ENCODE data around the gene SEPTIN5.
"Not testable (repeated sequence)": the region's sequence is repeated elsewhere in the genome, so short reads cannot be mapped to it uniquely, and the experiment has no call there.

Gene SEPTIN5

GRCh38 chr22:19691721-19692341, 22.5 kb upstream of the SEPTIN5 start:
- TF ChIP-seq, protein P1, sequence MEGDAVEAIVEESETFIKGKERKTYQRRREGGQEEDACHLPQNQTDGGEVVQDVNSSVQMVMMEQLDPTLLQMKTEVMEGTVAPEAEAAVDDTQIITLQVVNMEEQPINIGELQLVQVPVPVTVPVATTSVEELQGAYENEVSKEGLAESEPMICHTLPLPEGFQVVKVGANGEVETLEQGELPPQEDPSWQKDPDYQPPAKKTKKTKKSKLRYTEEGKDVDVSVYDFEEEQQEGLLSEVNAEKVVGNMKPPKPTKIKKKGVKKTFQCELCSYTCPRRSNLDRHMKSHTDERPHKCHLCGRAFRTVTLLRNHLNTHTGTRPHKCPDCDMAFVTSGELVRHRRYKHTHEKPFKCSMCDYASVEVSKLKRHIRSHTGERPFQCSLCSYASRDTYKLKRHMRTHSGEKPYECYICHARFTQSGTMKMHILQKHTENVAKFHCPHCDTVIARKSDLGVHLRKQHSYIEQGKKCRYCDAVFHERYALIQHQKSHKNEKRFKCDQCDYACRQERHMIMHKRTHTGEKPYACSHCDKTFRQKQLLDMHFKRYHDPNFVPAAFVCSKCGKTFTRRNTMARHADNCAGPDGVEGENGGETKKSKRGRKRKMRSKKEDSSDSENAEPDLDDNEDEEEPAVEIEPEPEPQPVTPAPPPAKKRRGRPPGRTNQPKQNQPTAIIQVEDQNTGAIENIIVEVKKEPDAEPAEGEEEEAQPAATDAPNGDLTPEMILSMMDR (conservative IDR thresholded peaks at IDR 0.05; ENCODE audit: control insufficient read depth, insufficient read depth, low read depth, low read length): no peak
- DNase-seq (ENCODE audit: low read depth): peak; percentile 79
- peak overlapping the region; percentile 34 for H3K4me3 ChIP-seq (ENCODE audit: control insufficient read depth, low read depth, low read length)

DNA sequence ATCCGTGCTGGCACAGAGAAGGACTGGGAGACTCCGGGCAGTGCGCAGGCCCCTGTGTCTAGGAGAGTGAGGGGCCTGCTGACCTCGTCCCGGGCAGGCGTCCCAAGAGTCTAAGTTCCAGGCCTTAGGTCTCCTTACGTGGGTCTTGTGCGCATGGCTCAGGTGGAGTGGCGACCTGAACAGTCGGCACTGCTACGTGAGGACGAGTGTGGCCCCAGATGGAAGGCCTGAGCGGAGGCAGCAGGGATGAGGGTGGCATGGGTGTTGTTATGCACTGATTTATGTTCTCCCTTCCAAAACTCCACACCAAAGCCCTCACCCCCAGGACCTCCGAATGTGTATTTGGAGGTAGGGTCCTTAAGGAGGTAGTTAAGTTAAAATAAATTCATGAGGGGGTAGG, 20.7 kb upstream of the SEPTIN5 start:
- TF ChIP-seq, protein P1 (conservative IDR thresholded peaks at IDR 0.05; ENCODE audit: control insufficient read depth, insufficient read depth, low read depth, low read length): no peak
- no peak for DNase-seq (ENCODE audit: low read depth)
- no peak overlapping the region for H3K4me3 ChIP-seq (ENCODE audit: control insufficient read depth, low read depth, low read length)

DNA sequence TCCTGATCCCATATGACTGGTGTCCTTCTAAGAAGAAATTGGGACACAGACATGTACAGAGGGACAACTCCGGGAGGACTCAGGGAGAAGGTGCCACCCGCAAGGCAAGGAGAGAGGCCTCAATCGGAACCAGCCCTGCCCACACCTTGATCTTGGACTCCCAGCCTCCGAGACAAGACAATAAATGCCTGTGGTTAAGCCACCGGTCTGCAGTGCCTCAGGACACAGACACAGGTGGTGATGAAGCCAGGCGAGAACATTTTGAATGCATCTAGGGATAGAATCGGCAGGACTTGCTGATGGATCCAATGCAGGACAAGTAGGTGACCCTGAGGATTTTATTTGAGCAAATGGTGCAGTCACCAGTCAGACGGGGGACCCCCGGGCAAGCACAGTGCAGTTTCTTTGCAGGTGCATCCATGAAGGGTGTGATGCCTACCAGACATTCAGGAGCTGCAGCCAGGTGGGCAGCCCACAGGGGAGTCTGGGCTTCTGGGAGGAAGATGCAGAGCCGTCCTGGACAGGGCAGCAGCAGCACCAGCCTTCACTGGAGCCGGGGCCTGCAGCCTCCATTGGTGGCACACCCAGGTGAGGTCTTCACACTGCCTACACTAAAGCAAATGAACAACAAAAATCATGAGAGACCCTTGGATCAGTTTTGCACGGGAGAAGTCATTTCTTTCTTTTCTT, 20.2 kb upstream of the SEPTIN5 start:
- DNase-seq (ENCODE audit: low read depth): no peak

GRCh38 chr22:19694696-19695095, 19.6 kb upstream of the SEPTIN5 start:
- DNase-seq (ENCODE audit: low read depth): no peak
- H3K4me3 ChIP-seq (ENCODE audit: control insufficient read depth, low read depth, low read length): no peak overlapping the region
- TF ChIP-seq, protein P1 (conservative IDR thresholded peaks at IDR 0.05; ENCODE audit: control insufficient read depth, insufficient read depth, low read depth, low read length): no peak

More for the DNA sequence above, 20.2 kb upstream of the SEPTIN5 start:
- no peak overlapping the region for H3K4me3 ChIP-seq (ENCODE audit: control insufficient read depth, low read depth, low read length)
- TF ChIP-seq, protein P1 (conservative IDR thresholded peaks at IDR 0.05; ENCODE audit: control insufficient read depth, insufficient read depth, low read depth, low read length): no peak

DNA sequence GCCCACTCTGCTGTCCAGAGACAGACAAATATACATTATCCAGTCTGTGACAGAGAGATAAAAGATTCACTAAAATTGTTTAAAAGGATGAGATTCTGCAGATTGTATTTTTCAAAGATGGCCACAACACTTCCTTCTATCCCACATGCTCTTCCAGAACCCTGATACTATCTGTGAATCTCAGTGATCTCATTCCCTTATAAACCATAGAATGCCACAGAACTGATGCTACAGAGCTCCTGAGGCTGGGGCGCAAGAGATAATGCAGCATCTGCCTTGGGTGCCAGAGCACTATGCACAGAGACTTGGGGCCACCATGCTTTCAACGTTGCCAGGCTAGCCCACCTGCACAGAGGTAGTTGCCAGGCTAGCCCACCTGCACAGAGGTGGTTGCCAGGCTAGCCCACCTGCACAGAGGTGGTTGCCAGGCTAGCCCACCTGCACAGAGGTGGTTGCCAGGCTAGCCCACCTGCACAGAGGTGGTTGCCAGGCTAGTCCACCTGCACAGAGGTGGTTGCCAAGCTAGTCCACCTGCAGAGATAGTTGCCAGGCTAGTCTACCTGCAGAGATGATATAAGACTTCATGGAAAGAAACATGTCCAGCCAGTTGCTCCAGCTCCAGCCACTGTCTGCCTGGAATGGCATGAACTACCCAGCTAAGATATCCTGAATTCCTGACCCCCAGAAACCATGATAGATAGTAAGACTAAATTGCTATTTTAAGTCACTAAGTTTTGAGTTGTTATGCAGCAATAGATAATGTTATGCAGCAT, 17.6 kb upstream of the SEPTIN5 start:
- TF ChIP-seq, protein P1 (conservative IDR thresholded peaks at IDR 0.05; ENCODE audit: control insufficient read depth, insufficient read depth, low read depth, low read length): no peak
- no peak overlapping the region for H3K4me3 ChIP-seq (ENCODE audit: control insufficient read depth, low read depth, low read length)
- DNase-seq (ENCODE audit: low read depth): no peak

GRCh38 chr22:19697871-19698270, 16.4 kb upstream of the SEPTIN5 start:
- H3K4me3 ChIP-seq (ENCODE audit: control insufficient read depth, low read depth, low read length); DNase-seq (ENCODE audit: low read depth): not testable (repeated sequence)
